ENCODE results near the gene SLC34A1. TPM values are rescaled to one million over a fixed set of nuclear protein-coding genes. Genes with fewer than 3 reads are reported as not detected.

SLC34A1 gene
- total and polyA plus RNA-seq, 2 of the 13 experiments (the other 11 are each of a cell fraction or from before 2014, with no cell fraction given): 0.03 to 0.20 TPM

DNA sequence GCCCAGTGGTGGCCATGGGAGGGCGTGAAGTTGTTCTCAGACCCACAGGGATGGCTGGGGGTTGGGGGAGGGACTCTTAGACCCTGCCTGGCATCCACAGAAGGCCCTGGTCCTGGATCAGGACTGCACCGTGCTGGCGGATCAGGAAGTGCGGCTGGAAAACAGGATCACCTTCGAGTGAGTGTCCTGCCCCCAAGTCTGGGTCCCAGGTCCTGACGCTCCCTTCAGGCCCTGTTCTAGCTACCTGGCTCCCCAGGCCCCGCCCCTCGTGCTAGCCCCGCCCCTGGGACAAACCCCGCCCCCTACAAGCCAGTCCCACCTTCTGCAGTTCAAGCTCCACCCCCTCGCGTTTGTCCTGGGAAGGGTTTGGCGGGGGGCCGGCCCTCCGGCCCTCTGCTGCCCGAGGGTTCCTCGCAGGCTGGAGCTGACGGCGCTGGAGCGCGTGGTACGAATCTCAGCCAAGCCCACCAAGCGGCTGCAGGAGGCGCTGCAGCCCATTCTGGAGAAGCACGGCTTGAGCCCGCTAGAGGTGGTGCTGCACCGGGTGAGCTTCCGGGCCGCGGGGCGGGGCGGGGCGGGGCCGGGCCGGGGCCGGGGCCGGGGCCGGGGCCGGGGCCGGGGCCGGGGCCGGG is 13.6 kb upstream of the SLC34A1 start (continued):
- TF ChIP-seq NFAT5 (CRISPR knock-in tag; IDR thresholded peaks at IDR 0.05) (no peak), RXRB (CRISPR knock-in tag; IDR thresholded peaks at IDR 0.05; ENCODE audit: borderline replicate concordance) (peak; percentile 56), KDM6A (CRISPR knock-in tag; IDR thresholded peaks at IDR 0.05; ENCODE audit: low read depth) (no peak), ZNF160 (CRISPR knock-in tag; IDR thresholded peaks at IDR 0.05) (no peak), ZNF598 (CRISPR knock-in tag; IDR thresholded peaks at IDR 0.05; ENCODE audit: borderline replicate concordance) (no peak), ZNF333 (CRISPR knock-in tag; IDR thresholded peaks at IDR 0.05; ENCODE audit: borderline replicate concordance) (no peak), ZNF383 (CRISPR knock-in tag; IDR thresholded peaks at IDR 0.05; ENCODE audit: borderline replicate concordance) (no peak), ZNF644 (CRISPR knock-in tag; IDR thresholded peaks at IDR 0.05; ENCODE audit: low read depth) (no peak), RFX3 (CRISPR knock-in tag; IDR thresholded peaks at IDR 0.05) (no peak), NFE2L2 (IDR thresholded peaks at IDR 0.05; ENCODE audit: low read length) (no peak), AGO2 (optimal IDR thresholded peaks at IDR 0.05; ENCODE audit: low read depth, low read length) (no peak), CCDC6 (CRISPR knock-in tag; IDR thresholded peaks at IDR 0.05) (peak; percentile 91; the same call in 1 of the 2 replicates), ZFYVE20 (CRISPR knock-in tag; IDR thresholded peaks at IDR 0.05; ENCODE audit: borderline replicate concordance, low read depth) (no peak), PHF5A (CRISPR knock-in tag; IDR thresholded peaks at IDR 0.05; ENCODE audit: low read depth, unreplicated experiment) (peak; percentile 29), MIXL1 (CRISPR knock-in tag; IDR thresholded peaks at IDR 0.05) (peak; percentile 56; the same call in 1 of the 2 replicates), ZNF777 (CRISPR knock-in tag; IDR thresholded peaks at IDR 0.05) (no peak), EEA1 (CRISPR knock-in tag; IDR thresholded peaks at IDR 0.05; ENCODE audit: borderline replicate concordance) (no peak; the same call in 1 of the 2 replicates), SP2 (CRISPR knock-in tag; IDR thresholded peaks at IDR 0.05) (no peak), ZNF569 (CRISPR knock-in tag; IDR thresholded peaks at IDR 0.05; ENCODE audit: borderline replicate concordance) (no peak), BCL6 (CRISPR knock-in tag; IDR thresholded peaks at IDR 0.05) (peak; percentile 50; the same call in 1 of the 2 replicates), NFE2 (CRISPR knock-in tag; IDR thresholded peaks at IDR 0.05) (no peak), TCF12 (IDR thresholded peaks at IDR 0.05) (no peak), TCF12 (CRISPR knock-in tag; IDR thresholded peaks at IDR 0.05) (no peak)
- TF ChIP-seq, protein P1, sequence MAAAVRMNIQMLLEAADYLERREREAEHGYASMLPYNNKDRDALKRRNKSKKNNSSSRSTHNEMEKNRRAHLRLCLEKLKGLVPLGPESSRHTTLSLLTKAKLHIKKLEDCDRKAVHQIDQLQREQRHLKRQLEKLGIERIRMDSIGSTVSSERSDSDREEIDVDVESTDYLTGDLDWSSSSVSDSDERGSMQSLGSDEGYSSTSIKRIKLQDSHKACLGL (CRISPR knock-in tag; IDR thresholded peaks at IDR 0.05): peak; percentile 34; the same call in 1 of the 2 replicates
- TF ChIP-seq, protein P2, sequence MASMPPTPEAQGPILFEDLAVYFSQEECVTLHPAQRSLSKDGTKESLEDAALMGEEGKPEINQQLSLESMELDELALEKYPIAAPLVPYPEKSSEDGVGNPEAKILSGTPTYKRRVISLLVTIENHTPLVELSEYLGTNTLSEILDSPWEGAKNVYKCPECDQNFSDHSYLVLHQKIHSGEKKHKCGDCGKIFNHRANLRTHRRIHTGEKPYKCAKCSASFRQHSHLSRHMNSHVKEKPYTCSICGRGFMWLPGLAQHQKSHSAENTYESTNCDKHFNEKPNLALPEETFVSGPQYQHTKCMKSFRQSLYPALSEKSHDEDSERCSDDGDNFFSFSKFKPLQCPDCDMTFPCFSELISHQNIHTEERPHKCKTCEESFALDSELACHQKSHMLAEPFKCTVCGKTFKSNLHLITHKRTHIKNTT (CRISPR knock-in tag; IDR thresholded peaks at IDR 0.05): no peak
- TF ChIP-seq, protein P3, sequence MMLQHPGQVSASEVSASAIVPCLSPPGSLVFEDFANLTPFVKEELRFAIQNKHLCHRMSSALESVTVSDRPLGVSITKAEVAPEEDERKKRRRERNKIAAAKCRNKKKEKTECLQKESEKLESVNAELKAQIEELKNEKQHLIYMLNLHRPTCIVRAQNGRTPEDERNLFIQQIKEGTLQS (CRISPR knock-in tag; IDR thresholded peaks at IDR 0.05): no peak
